ENCODE results near the gene ABCF2. TPM values are rescaled to one million over a fixed set of nuclear protein-coding genes. Genes with fewer than 3 reads are reported as not detected.

The ABCF2 gene
- total and polyA plus RNA-seq, 2 of the 13 experiments (the other 11 are each of a cell fraction or from before 2014, with no cell fraction given), result 16.3 to 42.5 TPM

GRCh38 chr7:151232091-151232916 lies 5.3 kb upstream of the ABCF2 start, which contains the start of gene CHPF2 (continued):
- no peak for TF ChIP-seq DNMT1 (CRISPR knock-in tag; IDR thresholded peaks at IDR 0.05)
- TF ChIP-seq ZNF256 (CRISPR knock-in tag; conservative IDR thresholded peaks at IDR 0.05), result no peak
- no peak for TF ChIP-seq KDM4B (CRISPR knock-in tag; IDR thresholded peaks at IDR 0.05)
- no peak for TF ChIP-seq POGZ (CRISPR knock-in tag; IDR thresholded peaks at IDR 0.05)
- TF ChIP-seq AKAP8 (CRISPR knock-in tag; IDR thresholded peaks at IDR 0.05), result peak; percentile 29; the same call in 1 of the 2 replicates
- no peak for TF ChIP-seq ZNF235 (CRISPR knock-in tag; IDR thresholded peaks at IDR 0.05; ENCODE audit: borderline replicate concordance)
- TF ChIP-seq, protein P1, sequence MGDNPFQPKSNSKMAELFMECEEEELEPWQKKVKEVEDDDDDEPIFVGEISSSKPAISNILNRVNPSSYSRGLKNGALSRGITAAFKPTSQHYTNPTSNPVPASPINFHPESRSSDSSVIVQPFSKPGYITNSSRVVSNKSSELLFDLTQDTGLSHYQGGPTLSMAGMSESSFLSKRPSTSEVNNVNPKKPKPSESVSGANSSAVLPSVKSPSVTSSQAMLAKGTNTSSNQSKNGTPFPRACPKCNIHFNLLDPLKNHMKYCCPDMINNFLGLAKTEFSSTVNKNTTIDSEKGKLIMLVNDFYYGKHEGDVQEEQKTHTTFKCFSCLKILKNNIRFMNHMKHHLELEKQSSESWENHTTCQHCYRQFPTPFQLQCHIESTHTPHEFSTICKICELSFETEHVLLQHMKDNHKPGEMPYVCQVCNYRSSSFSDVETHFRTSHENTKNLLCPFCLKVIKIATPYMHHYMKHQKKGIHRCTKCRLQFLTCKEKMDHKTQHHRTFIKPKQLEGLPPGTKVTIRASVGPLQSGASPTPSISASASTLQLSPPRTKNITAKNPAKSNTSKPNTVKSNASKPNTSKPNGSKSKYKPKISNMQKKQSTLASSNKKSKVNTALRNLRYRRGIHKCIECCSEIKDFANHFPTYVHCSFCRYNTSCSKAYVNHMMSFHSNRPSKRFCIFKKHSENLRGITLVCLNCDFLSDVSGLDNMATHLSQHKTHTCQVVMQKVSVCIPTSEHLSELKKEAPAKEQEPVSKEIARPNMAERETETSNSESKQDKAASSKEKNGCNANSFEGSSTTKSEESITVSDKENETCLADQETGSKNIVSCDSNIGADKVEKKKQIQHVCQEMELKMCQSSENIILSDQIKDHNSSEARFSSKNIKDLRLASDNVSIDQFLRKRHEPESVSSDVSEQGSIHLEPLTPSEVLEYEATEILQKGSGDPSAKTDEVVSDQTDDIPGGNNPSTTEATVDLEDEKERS (CRISPR knock-in tag; IDR thresholded peaks at IDR 0.05), result no peak
- TF ChIP-seq ATF4 (CRISPR knock-in tag; IDR thresholded peaks at IDR 0.05), result no peak
- TF ChIP-seq IRX3 (CRISPR knock-in tag; IDR thresholded peaks at IDR 0.05; ENCODE audit: borderline replicate concordance, low read depth), result no peak
- TF ChIP-seq ZNF460 (CRISPR knock-in tag; IDR thresholded peaks at IDR 0.05; ENCODE audit: borderline replicate concordance), result no peak
- TF ChIP-seq ZBTB4 (CRISPR knock-in tag; IDR thresholded peaks at IDR 0.05; ENCODE audit: borderline replicate concordance), result no peak
- TF ChIP-seq, protein P2, sequence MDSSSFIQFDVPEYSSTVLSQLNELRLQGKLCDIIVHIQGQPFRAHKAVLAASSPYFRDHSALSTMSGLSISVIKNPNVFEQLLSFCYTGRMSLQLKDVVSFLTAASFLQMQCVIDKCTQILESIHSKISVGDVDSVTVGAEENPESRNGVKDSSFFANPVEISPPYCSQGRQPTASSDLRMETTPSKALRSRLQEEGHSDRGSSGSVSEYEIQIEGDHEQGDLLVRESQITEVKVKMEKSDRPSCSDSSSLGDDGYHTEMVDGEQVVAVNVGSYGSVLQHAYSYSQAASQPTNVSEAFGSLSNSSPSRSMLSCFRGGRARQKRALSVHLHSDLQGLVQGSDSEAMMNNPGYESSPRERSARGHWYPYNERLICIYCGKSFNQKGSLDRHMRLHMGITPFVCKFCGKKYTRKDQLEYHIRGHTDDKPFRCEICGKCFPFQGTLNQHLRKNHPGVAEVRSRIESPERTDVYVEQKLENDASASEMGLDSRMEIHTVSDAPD (CRISPR knock-in tag; IDR thresholded peaks at IDR 0.05), result no peak
- TF ChIP-seq ZFX (CRISPR knock-in tag; IDR thresholded peaks at IDR 0.05; ENCODE audit: low read depth), result peak; percentile 66; the same call in 1 of the 2 replicates
- TF ChIP-seq ZNF343 (CRISPR knock-in tag; IDR thresholded peaks at IDR 0.05), result no peak
- TF ChIP-seq ZNF83 (CRISPR knock-in tag; IDR thresholded peaks at IDR 0.05; ENCODE audit: borderline replicate concordance), result no peak
- no peak for TF ChIP-seq ZFP36L2 (CRISPR knock-in tag; IDR thresholded peaks at IDR 0.05)
- TF ChIP-seq NFRKB (IDR thresholded peaks at IDR 0.05), result no peak
- TF ChIP-seq ZNF713 (CRISPR knock-in tag; IDR thresholded peaks at IDR 0.05), result no peak
- TF ChIP-seq ZNF724P (CRISPR knock-in tag; IDR thresholded peaks at IDR 0.05; ENCODE audit: borderline replicate concordance), result no peak
